Central memory CD8-positive, alpha-beta T cell (primary cell): ENCODE results near the gene KREMEN1.
"Not testable (repeated sequence)": the region's sequence is repeated elsewhere in the genome, so short reads cannot be mapped to it uniquely, and the experiment has no call there.

Source experiments
- ATAC-seq: fragments of 150-1000 bp; cut with Tn5 transposase; replicated peaks from 2 replicates; pipeline ENCODE4 v1.10.0; 2022; ENCODE audit warnings: mild to moderate bottlenecking, moderate FRiP score, moderate number of reproducible peaks; ENCODE audit not compliant: poor library complexity, severe bottlenecking; ENCODE audit errors: extremely low read depth
- DNase-seq, 2 donors: peaks; one replicate each; pipeline ENCODE4 v3.0.0; 2021; ENCODE audit warnings: low spot score in 2 of 2
- H3K27ac Mint-ChIP-seq: one replicate; pipeline ENCODE4 v1.8.0; 2022; ENCODE audit warnings: low read depth, mild to moderate bottlenecking, moderate library complexity, mixed read lengths
- H3K27me3 Mint-ChIP-seq: one replicate; pipeline ENCODE4 v1.8.0; 2022; ENCODE audit warnings: mixed read lengths
- H3K36me3 Mint-ChIP-seq: one replicate; pipeline ENCODE4 v1.8.0; 2022; ENCODE audit warnings: mild to moderate bottlenecking, moderate library complexity, mixed read lengths; ENCODE audit not compliant: insufficient read depth
- H3K4me1 Mint-ChIP-seq: one replicate; pipeline ENCODE4 v1.8.0; 2022; ENCODE audit warnings: mixed read lengths
- H3K4me3 Mint-ChIP-seq: one replicate; pipeline ENCODE4 v1.8.0; 2022; ENCODE audit warnings: mild to moderate bottlenecking, moderate library complexity, mixed read lengths
- H3K9me3 Mint-ChIP-seq: one replicate; pipeline ENCODE4 v1.8.0; 2022; ENCODE audit warnings: mixed read lengths

KREMEN1 gene

DNA sequence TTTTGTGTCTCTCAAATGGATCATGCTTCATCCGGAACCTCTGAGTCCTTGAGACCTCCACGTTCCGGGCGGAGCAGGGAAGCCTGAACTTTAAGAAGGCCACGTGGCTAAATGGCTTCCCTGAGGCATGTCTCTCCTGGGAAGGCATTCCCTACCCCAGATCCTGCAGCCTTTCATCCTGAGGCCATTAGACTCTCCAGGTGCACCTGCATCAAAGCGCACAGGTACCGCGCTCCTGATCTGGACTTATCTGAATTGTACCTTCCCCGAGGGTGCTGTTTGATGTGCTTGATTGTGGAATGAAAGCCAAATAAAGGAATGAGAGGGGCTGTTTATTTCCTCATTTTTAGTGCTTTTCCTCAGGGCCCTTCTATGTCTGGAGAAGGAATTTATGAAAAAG is 33.7 kb upstream of the KREMEN1 start:
- Mint-ChIP-seq H3K4me1 (no peaks in the 10 kb centered on the region), H3K27me3 (peaks cover 9% of the 10 kb centered on the region), H3K36me3 (no peaks in the 10 kb centered on the region), H3K4me3 (no peak overlapping the region), H3K9me3 (no peaks in the 10 kb centered on the region), H3K27ac (no peak overlapping the region)
- no peak for ATAC-seq
- DNase-seq: no peak

- not testable (repeated sequence) for H3K36me3 Mint-ChIP-seq, DNase-seq, ATAC-seq, H3K4me3 Mint-ChIP-seq, H3K27ac Mint-ChIP-seq, H3K27me3 Mint-ChIP-seq, H3K4me1 Mint-ChIP-seq, H3K9me3 Mint-ChIP-seq
These were observed 33.2 kb upstream of the KREMEN1 start for GRCh38 chr22:29039684-29040083.

- DNase-seq: peak; percentile 39 to 43
- Mint-ChIP-seq H3K36me3 (no peaks in the 10 kb centered on the region), H3K4me1 (no peaks in the 10 kb centered on the region), H3K27me3 (peaks cover 9% of the 10 kb centered on the region), H3K9me3 (no peaks in the 10 kb centered on the region), H3K4me3 (no peak overlapping the region), H3K27ac (no peak overlapping the region)
- no peak for ATAC-seq
These were observed 32.2 kb upstream of the KREMEN1 start for GRCh38 chr22:29040385-29041275.

- ATAC-seq: no peak
- H3K27me3 Mint-ChIP-seq: peaks cover 9% of the 10 kb centered on the region
- no peak for DNase-seq
- H3K36me3 Mint-ChIP-seq: no peaks in the 10 kb centered on the region
- no peak overlapping the region for H3K4me3 Mint-ChIP-seq
- H3K4me1 Mint-ChIP-seq: no peaks in the 10 kb centered on the region
- H3K9me3 Mint-ChIP-seq: no peaks in the 10 kb centered on the region
- no peak overlapping the region for H3K27ac Mint-ChIP-seq
These were observed 31.4 kb upstream of the KREMEN1 start for GRCh38 chr22:29041408-29041807.

DNA sequence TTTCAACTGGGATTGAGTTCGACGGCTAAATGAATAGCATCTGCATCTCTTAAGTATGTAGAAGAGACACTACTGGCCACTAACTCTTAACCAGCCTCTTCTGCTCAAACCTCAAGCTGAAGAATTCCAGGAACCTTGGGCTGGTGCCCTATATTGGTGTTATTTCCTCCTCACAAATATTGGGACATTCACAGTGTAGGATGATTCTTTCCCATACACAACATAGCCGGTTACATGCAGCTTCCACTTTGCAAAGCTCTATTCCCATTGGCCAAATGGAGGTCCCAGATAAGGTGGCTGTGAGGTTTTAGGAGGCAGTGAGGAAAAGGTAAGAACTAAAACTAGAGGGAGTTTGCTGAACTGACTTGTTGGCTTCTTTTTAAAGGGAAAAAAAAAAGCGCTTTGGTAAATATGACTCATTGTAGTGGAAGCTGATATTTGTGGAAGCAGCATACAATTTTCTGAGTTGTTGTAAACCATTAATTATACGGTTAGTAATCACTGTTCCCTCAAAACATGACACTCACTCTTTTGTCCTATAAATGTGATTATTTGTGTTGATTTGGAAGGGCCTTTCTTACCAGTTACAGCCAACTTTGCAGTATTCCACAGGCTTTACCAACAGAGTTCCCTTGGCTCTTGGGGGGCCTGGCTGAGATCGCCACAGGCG is 28.8 kb upstream of the KREMEN1 start:
- no peaks in the 10 kb centered on the region for H3K36me3 Mint-ChIP-seq
- peaks cover 9% of the 10 kb centered on the region for H3K27me3 Mint-ChIP-seq
- H3K9me3 Mint-ChIP-seq: no peaks in the 10 kb centered on the region
- no peak overlapping the region for H3K27ac Mint-ChIP-seq
- no peak overlapping the region for H3K4me3 Mint-ChIP-seq
- ATAC-seq (no peak), DNase-seq (no peak)
- H3K4me1 Mint-ChIP-seq: no peaks in the 10 kb centered on the region

DNA sequence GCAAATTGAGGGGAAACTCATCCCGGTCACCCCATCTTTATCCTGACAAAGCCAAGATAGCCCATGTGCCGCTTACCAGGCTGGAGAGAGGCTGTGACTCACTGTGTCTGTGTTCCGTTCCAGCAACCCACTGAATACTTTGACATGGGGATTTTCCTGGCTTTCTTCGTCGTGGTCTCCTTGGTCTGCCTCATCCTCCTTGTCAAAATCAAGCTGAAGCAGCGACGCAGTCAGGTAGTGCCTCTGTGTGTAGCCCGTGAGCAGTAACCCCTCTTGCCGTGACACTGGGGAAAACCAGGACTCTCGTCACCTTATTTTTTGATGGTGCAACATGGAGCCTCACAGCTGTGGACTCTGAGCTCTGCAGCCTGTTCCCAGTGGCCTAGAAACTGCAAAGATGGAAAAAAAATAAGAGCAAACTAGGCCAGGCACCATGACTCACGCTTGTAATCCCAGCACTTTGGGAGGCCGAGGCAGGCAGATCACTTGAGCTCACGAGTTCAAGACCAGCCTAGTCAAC is 28.1 kb upstream of the KREMEN1 start:
- H3K27me3 Mint-ChIP-seq: peaks cover 9% of the 10 kb centered on the region
- no peak for ATAC-seq
- H3K27ac Mint-ChIP-seq: no peak overlapping the region
- no peaks in the 10 kb centered on the region for H3K9me3 Mint-ChIP-seq
- H3K4me3 Mint-ChIP-seq: no peak overlapping the region
- no peaks in the 10 kb centered on the region for H3K36me3 Mint-ChIP-seq
- no peak for DNase-seq
- no peaks in the 10 kb centered on the region for H3K4me1 Mint-ChIP-seq

DNA sequence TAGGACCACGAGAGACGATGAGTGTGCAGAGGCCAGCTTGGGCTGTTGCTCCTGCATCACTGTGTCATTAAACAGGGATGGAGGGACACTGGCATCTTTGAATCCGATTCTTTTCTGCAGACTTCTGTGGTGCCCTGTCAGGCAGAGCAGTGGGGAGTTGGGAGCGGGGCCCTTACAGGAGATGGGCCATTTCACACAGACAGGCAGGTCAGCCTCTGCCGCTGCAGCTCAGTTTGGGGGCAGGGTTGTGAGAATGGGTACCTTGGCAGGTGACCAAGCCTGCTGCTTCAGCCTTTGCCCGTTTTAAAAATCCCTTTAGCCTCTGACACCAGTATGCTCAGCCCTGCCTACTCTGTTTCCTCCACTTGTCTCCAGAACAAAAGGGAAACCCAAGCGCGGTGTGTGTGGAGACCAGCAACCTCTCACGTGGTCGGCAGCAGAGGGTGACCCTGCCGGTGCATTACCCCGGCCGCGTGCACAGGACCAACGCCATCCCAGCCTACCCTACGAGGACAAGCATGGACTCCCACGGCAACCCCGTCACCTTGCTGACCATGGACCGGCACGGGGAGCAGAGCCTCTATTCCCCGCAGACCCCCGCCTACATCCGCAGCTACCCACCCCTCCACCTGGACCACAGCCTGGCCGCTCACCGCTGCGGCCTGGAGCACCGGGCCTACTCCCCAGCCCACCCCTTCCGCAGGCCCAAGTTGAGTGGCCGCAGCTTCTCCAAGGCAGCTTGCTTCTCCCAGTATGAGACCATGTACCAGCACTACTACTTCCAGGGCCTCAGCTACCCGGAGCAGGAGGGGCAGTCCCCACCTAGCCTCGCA is 23.8 kb upstream of the KREMEN1 start:
- no peaks in the 10 kb centered on the region for H3K27me3 Mint-ChIP-seq
- ATAC-seq (no peak), DNase-seq (no peak)
- H3K27ac Mint-ChIP-seq: no peak overlapping the region
- no peak overlapping the region for H3K4me3 Mint-ChIP-seq
- H3K9me3 Mint-ChIP-seq: no peaks in the 10 kb centered on the region
- peaks cover 1% of the 10 kb centered on the region for H3K36me3 Mint-ChIP-seq
- no peaks in the 10 kb centered on the region for H3K4me1 Mint-ChIP-seq

DNA sequence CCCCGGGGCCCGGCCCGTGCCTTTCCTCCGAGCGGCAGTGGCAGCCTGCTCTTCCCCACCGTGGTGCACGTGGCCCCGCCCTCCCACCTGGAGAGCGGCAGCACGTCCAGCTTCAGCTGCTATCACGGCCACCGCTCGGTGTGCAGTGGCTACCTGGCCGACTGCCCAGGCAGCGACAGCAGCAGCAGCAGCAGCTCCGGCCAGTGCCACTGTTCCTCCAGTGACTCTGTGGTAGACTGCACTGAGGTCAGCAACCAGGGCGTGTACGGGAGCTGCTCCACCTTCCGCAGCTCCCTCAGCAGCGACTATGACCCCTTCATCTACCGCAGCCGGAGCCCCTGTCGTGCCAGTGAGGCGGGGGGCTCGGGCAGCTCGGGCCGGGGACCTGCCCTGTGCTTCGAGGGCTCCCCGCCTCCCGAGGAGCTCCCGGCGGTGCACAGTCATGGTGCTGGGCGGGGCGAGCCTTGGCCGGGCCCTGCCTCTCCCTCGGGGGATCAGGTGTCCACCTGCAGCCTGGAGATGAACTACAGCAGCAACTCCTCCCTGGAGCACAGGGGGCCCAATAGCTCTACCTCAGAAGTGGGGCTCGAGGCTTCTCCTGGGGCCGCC is 23.1 kb upstream of the KREMEN1 start:
- Mint-ChIP-seq H3K4me1 (no peaks in the 10 kb centered on the region), H3K27ac (no peak overlapping the region), H3K4me3 (no peak overlapping the region), H3K27me3 (no peaks in the 10 kb centered on the region), H3K9me3 (no peaks in the 10 kb centered on the region), H3K36me3 (peaks cover 1% of the 10 kb centered on the region)
- ATAC-seq (no peak), DNase-seq (no peak)

DNA sequence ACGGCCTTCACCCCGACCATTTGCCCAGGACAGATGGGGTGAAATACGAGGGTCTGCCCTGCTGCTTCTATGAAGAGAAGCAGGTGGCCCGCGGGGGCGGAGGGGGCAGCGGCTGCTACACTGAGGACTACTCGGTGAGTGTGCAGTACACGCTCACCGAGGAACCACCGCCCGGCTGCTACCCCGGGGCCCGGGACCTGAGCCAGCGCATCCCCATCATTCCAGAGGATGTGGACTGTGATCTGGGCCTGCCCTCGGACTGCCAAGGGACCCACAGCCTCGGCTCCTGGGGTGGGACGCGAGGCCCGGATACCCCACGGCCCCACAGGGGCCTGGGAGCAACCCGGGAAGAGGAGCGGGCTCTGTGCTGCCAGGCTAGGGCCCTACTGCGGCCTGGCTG is 22.4 kb upstream of the KREMEN1 start:
- H3K27me3 Mint-ChIP-seq: peaks cover 7% of the 10 kb centered on the region

DNA sequence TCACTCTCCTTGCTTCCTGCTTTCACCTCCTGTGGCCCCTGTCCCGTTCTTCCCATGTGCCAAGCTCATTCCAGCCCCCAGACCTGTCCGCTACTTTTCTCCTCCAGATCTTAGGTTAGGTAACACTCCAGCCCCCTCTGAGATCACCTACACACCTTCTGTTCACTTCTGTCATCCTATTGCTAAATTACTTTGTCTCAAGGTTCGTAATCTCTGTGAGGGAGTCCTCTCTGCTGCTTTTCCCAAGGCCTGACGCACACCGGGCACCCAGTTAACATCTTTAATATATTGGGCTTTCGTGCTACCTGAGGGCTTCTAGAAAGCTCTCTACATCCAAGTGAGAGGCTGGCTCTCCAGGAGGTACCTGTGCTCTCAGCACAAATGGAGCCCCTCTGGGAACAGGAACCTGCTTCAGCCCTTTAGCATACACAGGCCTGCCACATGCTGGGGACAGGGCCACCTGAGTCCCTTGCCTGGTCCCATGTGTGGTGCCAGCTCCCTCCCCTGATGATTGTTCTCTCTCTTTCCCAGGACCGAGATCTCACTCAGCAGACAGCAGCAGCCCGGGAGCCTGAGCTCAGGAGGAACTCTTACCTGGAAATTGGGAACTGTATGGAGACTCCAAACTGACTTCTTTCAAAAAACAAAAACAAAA is 19.7 kb upstream of the KREMEN1 start:
- ATAC-seq: no peak

More for the DNA sequence above, 22.4 kb upstream of the KREMEN1 start:
- no peaks in the 10 kb centered on the region for H3K4me1 Mint-ChIP-seq
- H3K36me3 Mint-ChIP-seq: peaks cover 1% of the 10 kb centered on the region
- no peak overlapping the region for H3K27ac Mint-ChIP-seq
- H3K9me3 Mint-ChIP-seq: no peaks in the 10 kb centered on the region
- H3K4me3 Mint-ChIP-seq: no peak overlapping the region
- ATAC-seq: no peak
- no peak for DNase-seq

DNA sequence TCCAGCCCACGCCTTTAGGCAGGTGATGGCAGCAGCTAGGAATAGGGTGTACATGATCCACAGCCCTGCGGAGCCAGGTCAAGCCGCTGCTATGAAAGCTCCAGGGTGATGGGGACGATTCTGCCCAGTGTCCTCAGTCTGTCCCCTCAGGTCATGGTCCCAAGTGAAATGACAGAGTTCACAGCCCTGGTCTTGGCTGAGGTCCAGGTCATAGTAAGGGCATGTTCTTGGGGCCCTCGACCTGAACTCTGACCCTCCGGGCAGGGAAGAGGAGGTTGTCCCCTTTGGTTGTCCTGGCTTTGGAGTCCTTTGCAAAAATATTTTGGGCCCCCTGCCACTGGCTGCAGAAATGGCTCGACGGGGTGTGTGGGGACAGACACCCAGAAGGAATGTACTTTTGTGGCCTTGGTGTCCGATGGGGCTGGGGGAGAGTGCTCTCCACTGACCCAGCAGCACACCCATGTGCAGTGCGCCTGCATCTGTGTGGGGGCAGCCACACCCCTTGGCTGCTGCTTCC is 18.5 kb upstream of the KREMEN1 start:
- Mint-ChIP-seq H3K4me1 (no peaks in the 10 kb centered on the region), H3K27me3 (peaks cover 14% of the 10 kb centered on the region), H3K9me3 (no peaks in the 10 kb centered on the region), H3K4me3 (no peak overlapping the region), H3K27ac (no peak overlapping the region), H3K36me3 (peaks cover 5% of the 10 kb centered on the region)
- DNase-seq (no peak), ATAC-seq (no peak)

More for the DNA sequence above, 19.7 kb upstream of the KREMEN1 start:
- Mint-ChIP-seq H3K4me1 (no peaks in the 10 kb centered on the region), H3K9me3 (no peaks in the 10 kb centered on the region), H3K4me3 (no peak overlapping the region), H3K27ac (no peak overlapping the region), H3K27me3 (peaks cover 12% of the 10 kb centered on the region), H3K36me3 (peaks cover 4% of the 10 kb centered on the region)
- DNase-seq: no peak
